ENCODE measurements around the gene SEPTIN8. TPM values are rescaled to one million over a fixed set of nuclear protein-coding genes. Genes with fewer than 3 reads are reported as not detected.

The SEPTIN8 gene
- total RNA-seq, 2 experiments from 2014 or later, result 35.1 to 35.3 TPM

DNA sequence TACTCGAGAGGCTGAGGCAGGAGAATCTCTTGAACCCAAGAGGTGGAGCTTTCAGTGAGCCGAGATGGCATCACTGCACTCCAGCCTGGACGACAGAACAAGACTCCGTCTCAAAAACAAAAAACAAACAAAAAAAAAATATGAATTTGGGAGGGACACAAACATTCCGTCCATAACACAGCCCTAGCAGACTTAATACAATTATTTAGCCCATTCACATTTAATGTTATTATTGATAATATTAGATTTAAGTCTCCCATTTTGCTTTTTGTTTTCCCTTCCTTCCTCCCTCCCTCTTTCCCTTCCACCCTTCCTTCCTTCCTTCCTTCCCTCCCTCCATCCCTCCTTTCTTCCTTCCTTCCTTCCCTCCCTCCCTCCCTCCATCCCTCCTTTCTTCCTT is 34.4 kb downstream of the SEPTIN8 start:
- H3K27ac Mint-ChIP-seq, result no peak overlapping the region
- POLR2A ChIA-PET, result no interaction called here
- peaks cover 15% of the 10 kb centered on the region for H3K4me1 Mint-ChIP-seq (ENCODE audit: low read depth)
- no peak for DNase-seq
- H3K9me3 Mint-ChIP-seq (ENCODE audit: insufficient read depth), result no peaks in the 10 kb centered on the region
- H3K27me3 Mint-ChIP-seq (ENCODE audit: low read depth), result peaks cover 13% of the 10 kb centered on the region
- H3K4me3 Mint-ChIP-seq, result no peak overlapping the region
- H3K36me3 Mint-ChIP-seq (ENCODE audit: low read depth), result no peaks in the 10 kb centered on the region
- no peak for ATAC-seq
- CTCF ChIA-PET, result no interaction called here

DNA sequence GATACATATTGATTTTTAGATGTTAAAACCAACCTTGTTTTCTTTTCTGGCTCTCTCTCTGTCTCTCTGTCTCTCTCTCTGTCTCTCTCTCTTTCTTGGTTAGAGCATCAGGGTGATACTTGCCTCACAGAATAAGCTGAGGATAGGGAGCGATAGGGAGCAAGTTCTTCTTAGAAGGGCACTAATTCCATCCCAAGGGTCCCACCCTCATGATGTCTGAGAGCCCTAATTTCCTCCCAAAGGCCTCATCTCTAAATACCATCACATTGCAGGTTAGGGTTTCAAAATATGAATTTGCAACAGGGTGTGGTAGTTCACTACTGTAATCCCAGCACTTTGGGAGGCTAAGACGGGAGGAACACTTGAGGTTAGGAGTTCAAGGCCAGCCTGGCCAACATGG is 34.9 kb downstream of the SEPTIN8 start:
- Mint-ChIP-seq H3K4me3 (no peak overlapping the region), H3K36me3 (ENCODE audit: low read depth) (no peaks in the 10 kb centered on the region)

DNA sequence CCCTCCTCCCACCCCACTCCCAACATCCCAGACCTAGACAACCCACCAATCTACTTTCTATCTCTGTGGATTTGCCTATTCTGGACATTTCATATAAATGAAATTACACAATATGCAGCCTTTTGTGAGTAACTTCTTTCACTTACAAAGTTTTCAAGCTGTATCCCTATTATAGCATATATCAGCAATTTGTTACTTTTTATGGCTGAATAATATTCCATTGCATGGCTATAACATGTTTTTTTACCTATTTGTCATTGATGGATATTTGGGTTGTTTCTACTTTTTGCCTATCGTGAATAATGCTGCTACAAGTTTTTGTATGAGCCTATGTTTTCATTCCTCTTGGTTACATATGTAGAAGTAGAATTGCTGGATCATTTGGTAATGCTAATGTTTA is 37.8 kb downstream of the SEPTIN8 start:
- peaks cover 35% of the 10 kb centered on the region for H3K4me1 Mint-ChIP-seq (ENCODE audit: low read depth)
- H3K27ac Mint-ChIP-seq, result no peak overlapping the region
- peaks cover 9% of the 10 kb centered on the region for H3K27me3 Mint-ChIP-seq (ENCODE audit: low read depth)
- DNase-seq (no peak), ATAC-seq (no peak)
- H3K9me3 Mint-ChIP-seq (ENCODE audit: insufficient read depth), result no peaks in the 10 kb centered on the region
- CTCF ChIA-PET, result interaction anchor here (1.9 to 5.4 kb wide), 2 partner anchors 8 to 213 kb away, joined by 4 to 33 read pairs; partner anchors contain the start of gene CCNI2
- no peak overlapping the region for H3K4me3 Mint-ChIP-seq
- H3K36me3 Mint-ChIP-seq (ENCODE audit: low read depth), result no peaks in the 10 kb centered on the region
- POLR2A ChIA-PET, result no interaction called here

More for the DNA sequence above, 34.9 kb downstream of the SEPTIN8 start:
- no peaks in the 10 kb centered on the region for H3K9me3 Mint-ChIP-seq (ENCODE audit: insufficient read depth)
- no peak overlapping the region for H3K27ac Mint-ChIP-seq
- DNase-seq (no peak), ATAC-seq (no peak)
- H3K4me1 Mint-ChIP-seq (ENCODE audit: low read depth), result peaks cover 18% of the 10 kb centered on the region
- ChIA-PET CTCF (no interaction called here), POLR2A (no interaction called here)
- peaks cover 13% of the 10 kb centered on the region for H3K27me3 Mint-ChIP-seq (ENCODE audit: low read depth)

DNA sequence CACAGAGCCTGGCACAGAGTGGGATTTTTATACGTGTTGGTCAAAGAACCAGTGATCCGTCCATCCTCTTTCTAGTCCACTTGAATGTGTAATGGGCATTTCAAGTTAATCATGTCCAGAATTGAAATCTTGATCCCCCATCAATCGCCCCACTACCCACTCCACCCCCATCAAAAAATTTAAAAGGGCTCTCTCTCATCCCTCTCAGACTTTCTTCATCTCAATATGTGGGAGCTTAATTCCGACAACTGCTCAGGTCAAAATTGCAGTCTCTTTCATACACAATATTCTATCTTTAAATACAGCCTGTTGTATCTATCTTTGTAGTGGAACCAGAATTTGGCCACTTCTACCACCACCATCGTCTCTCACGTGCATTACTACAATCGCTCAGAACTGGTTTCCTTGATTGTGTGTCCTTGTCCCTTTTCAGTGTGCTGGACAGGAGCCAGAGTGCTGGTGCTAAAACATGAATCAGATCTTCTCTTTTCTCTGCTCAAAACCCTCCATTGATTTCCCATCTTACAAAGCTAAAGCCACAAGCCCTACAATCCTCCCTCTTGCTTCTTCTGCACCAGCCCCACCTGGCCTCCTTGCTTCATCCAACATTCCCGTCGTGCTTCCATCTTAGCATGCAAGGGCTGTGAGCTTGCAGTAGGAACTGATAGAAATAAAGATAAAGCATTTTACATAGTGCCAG is 38.9 kb downstream of the SEPTIN8 start:
- Mint-ChIP-seq H3K9me3 (ENCODE audit: insufficient read depth) (no peaks in the 10 kb centered on the region), H3K4me1 (ENCODE audit: low read depth) (peaks cover 37% of the 10 kb centered on the region), H3K27me3 (ENCODE audit: low read depth) (peaks cover 9% of the 10 kb centered on the region), H3K36me3 (ENCODE audit: low read depth) (peaks cover 4% of the 10 kb centered on the region), H3K4me3 (peak overlapping the region; percentile 86), H3K27ac (peak overlapping the region; percentile 79)
- no peak for ATAC-seq
- ChIA-PET CTCF (interaction anchor here (0.6 to 5.4 kb wide), 17 partner anchors 9 to 232 kb away, joined by 3 to 33 read pairs (median 4); partner anchors contain the start of gene CCNI2), POLR2A (interaction anchor here (0.6 to 2.7 kb wide), 12 partner anchors 9 to 313 kb away, joined by 3 to 26 read pairs (median 3); partner anchors contain the start of genes CCNI2, HSPA4, IRF1 and SEPTIN8)
- no peak for DNase-seq

DNA sequence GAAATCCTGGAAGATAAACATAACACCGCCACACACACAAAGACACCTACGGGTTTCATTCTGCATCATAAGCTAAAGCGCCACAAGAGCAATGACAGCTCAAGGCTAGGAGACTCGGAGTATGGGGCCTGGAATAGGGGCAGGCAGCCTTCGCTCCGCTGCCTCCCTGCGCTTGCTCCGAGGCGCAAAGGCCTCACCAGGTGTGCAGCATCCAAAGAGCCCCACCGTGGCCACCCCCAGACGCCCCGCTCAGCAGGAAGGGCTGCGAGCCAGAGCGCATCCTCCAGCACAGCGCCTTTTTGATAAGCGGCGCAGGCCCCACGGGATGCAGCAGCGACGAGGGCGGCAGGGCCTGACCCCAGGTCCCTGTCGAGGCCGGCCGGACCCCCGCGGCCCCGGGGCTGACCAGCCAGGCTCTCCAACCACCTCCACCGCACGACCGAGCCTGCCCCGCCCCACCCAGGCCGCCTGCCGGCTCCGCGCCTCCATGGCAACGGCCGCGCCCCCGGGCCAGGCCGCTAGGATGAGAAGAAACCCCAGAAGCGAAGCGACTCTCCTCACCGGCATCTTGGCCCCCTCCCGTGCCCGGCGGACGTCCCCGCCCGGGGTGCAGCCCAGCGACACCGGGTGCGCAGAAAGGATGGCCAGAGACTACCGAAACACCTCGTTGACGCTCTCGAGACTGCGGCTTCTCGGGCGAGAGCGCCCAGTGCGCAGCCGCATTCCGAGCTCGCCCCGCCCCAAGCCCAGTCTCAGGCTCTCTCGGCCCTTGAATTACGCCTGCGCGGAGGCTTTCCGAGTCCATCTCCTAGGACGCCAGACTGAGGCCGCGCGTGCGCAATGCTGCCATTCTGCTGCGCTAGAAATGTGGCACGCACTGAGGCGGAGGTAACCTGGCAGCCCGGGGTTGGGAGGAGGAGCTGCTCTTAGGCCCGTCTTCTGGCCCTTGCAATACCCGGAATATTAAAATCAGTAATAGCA is 39.9 kb downstream of the SEPTIN8 start, which contains the start of gene KIF3A:
KIF3A (minus strand) TSS at position 694 of the 981 bp plus-strand sequence; CDS start at position 567, 127 bp downstream.
- CTCF ChIA-PET, result interaction anchor here (0.7 to 5.4 kb wide), 20 partner anchors 9 to 368 kb away, joined by 3 to 33 read pairs (median 4); partner anchors contain the start of gene CCNI2
- peak within 1 kb of the TSS; percentile 79 for H3K27ac Mint-ChIP-seq
- H3K4me1 Mint-ChIP-seq (ENCODE audit: low read depth), result peaks cover 37% of the 10 kb centered on the region
- no peaks in the 10 kb centered on the region for H3K9me3 Mint-ChIP-seq (ENCODE audit: insufficient read depth)
- peak within 1 kb of the TSS; percentile 86 for H3K4me3 Mint-ChIP-seq
- ATAC-seq (peak; percentile 94), DNase-seq (peak; percentile 99)
- POLR2A ChIA-PET, result interaction anchor here (0.5 to 2.7 kb wide), 12 partner anchors 8 to 314 kb away, joined by 3 to 26 read pairs (median 3); partner anchors contain the start of genes CCNI2, HSPA4, IRF1 and SEPTIN8
- peaks cover 8% of the 10 kb centered on the region for H3K27me3 Mint-ChIP-seq (ENCODE audit: low read depth)
- H3K36me3 Mint-ChIP-seq (ENCODE audit: low read depth), result peaks cover 6% of the 10 kb centered on the region

DNA sequence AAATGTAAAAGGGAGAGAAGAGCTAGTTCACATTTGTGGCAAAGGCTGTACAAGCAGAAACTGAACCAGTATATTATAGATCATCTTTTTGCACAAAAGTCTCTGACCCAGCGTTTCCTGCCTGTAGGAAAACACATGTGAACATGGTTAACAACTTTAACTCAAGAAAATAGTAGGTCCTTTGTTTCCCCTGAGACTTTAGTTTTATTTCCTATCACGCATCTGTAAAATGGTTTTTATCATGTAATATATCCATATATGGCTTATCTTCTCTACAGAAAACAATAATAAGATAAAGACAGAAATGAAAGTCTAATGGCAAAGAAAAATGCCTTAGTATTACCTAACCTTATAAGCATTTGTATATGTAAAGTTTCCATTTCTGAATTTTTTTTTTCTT is 42.4 kb downstream of the SEPTIN8 start:
- H3K4me1 Mint-ChIP-seq (ENCODE audit: low read depth), result peaks cover 37% of the 10 kb centered on the region
- no peak overlapping the region for H3K27ac Mint-ChIP-seq
- DNase-seq (no peak), ATAC-seq (no peak)
- peaks cover 2% of the 10 kb centered on the region for H3K27me3 Mint-ChIP-seq (ENCODE audit: low read depth)
- POLR2A ChIA-PET, result no interaction called here
- H3K9me3 Mint-ChIP-seq (ENCODE audit: insufficient read depth), result no peaks in the 10 kb centered on the region
- H3K4me3 Mint-ChIP-seq, result no peak overlapping the region
- H3K36me3 Mint-ChIP-seq (ENCODE audit: low read depth), result peaks cover 11% of the 10 kb centered on the region
- CTCF ChIA-PET, result interaction anchor here (1.2 to 5.4 kb wide), 4 partner anchors 13 to 85 kb away, joined by 4 to 33 read pairs (median 6); partner anchors contain the start of gene CCNI2

DNA sequence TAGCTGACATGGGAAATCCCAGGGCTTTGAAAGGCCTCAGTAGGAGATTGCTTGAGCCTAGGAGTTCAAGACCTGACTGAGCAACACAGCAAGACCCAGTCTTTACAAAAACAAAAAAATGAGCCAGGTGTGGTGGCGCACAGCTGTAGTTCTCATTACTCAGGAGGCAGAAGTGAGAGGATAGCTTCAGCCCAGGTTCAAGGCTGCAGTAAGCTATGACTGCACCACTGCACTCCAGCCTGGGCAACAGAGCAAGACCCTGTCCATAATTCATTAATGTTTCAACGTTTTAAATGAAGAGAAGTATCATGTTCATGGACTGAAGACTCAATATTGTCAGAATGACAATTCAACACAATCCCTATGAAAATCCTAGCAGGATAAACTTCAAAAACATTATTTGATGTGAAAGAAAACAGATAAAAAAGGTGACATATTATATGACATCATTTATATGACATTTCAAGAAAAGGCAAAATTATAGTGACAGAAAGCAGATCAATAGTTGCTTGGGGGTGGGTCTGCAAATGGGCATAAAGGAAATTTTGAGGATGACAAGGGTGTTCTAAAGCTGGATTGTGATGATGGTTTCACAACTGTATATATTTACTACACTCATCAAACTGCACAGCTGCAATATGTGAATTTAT is 43.4 kb downstream of the SEPTIN8 start:
- DNase-seq (no peak), ATAC-seq (no peak)
- Mint-ChIP-seq H3K4me3 (no peak overlapping the region), H3K4me1 (ENCODE audit: low read depth) (peaks cover 35% of the 10 kb centered on the region), H3K27ac (no peak overlapping the region), H3K27me3 (ENCODE audit: low read depth) (no peaks in the 10 kb centered on the region), H3K36me3 (ENCODE audit: low read depth) (peaks cover 13% of the 10 kb centered on the region), H3K9me3 (ENCODE audit: insufficient read depth) (no peaks in the 10 kb centered on the region)
- POLR2A ChIA-PET, result interaction anchor here (0.6 kb wide), 1 partner anchor 1137 kb away, joined by 3 read pairs; no protein-coding TSS in a partner anchor
- CTCF ChIA-PET, result interaction anchor here (0.6 to 5.4 kb wide), 6 partner anchors 14 to 228 kb away, joined by 3 to 33 read pairs (median 4); partner anchors contain the start of gene CCNI2

DNA sequence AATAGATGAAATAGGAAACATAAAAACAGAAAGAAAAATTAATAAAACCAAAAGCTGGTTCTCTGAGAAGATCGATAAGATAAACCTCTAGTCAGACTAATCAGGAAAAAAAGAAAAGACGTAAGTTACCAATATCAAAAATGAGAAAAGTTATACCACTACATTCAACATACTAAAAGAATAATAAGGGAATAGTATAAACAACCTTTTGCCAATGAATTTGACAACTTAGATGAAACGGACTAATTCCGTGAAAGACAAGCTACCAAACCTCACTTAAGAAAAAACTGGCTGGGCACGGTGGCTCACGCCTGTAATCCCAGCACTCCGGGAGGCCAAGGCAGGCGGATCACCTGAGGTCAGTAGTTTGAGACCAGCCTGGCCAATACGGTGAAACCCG is 47.1 kb downstream of the SEPTIN8 start:
- Mint-ChIP-seq H3K27me3 (ENCODE audit: low read depth) (no peaks in the 10 kb centered on the region), H3K27ac (no peak overlapping the region), H3K9me3 (ENCODE audit: insufficient read depth) (no peaks in the 10 kb centered on the region), H3K4me1 (ENCODE audit: low read depth) (peaks cover 5% of the 10 kb centered on the region), H3K36me3 (ENCODE audit: low read depth) (peaks cover 25% of the 10 kb centered on the region), H3K4me3 (no peak overlapping the region)
- CTCF ChIA-PET, result interaction anchor here (0.9 kb wide), 1 partner anchor 202 kb away, joined by 5 read pairs; no protein-coding TSS in a partner anchor
- DNase-seq, result no peak
- POLR2A ChIA-PET, result no interaction called here
- no peak for ATAC-seq

DNA sequence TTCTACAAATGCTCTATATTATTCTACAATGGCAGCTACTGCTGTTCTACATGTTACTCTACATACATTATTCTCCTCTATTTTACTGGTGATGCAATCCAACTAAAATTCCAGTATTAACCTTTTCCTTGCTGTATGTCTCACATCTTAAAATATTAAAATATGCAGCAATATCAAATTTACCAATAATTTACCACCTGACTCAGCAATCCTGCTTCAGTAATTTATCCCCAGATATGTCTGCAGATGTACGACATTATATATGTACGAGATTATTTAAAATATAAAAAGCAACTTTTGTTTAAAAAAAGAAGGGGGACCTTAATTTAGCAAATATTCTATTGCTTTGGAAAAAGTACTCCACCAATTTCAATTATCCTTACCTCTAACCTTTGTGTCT is 51.3 kb downstream of the SEPTIN8 start:
- no peaks in the 10 kb centered on the region for H3K27me3 Mint-ChIP-seq (ENCODE audit: low read depth)
- DNase-seq, result no peak
- H3K9me3 Mint-ChIP-seq (ENCODE audit: insufficient read depth), result no peaks in the 10 kb centered on the region
- H3K27ac Mint-ChIP-seq, result no peak overlapping the region
- ATAC-seq, result no peak
- H3K36me3 Mint-ChIP-seq (ENCODE audit: low read depth), result peaks cover 35% of the 10 kb centered on the region
- H3K4me1 Mint-ChIP-seq (ENCODE audit: low read depth), result peaks cover 1% of the 10 kb centered on the region
- no peak overlapping the region for H3K4me3 Mint-ChIP-seq
- ChIA-PET POLR2A (no interaction called here), CTCF (interaction anchor here (1.1 to 2.0 kb wide), 3 partner anchors 10 to 22 kb away, joined by 3 to 11 read pairs (median 4); partner anchors contain the start of gene CCNI2)

DNA sequence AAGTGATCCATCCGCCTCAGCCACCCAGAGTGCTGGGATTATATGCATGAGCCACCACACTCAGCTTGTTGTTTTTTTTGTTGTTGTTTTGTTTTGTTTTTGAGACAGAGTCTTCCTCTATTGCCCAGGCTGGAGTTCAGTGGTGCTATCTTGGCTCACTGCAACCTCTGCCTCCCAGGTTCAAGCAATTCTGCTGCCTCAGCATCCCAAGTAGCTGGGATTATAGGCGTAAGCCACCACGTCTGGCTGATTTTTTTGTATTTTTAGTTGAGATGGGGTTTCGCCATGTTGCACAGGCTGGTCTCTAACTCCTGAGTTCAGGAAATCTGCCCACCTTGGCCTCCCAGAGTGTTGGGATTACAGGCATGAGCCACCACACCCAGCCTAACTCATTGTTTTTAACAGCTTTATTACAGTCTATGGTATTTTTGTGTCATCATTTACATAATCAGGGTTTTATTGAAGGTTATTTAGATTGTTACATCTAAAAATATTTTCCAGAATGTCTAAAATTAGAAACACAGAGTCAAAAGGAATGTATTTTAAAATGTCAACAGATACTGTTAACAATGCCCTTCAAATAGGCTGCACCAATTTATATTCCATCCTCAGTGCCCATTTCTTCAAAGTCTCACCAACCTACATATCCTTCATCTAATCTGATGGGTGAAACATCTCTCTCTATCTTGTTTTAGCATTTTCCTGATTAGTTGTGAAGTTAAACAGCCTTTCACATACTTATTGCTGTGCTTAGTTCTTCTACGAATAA is 58.3 kb downstream of the SEPTIN8 start:
- ATAC-seq (no peak), DNase-seq (no peak)
- POLR2A ChIA-PET, result interaction anchor here (0.7 kb wide), 1 partner anchor 174 kb away, joined by 6 read pairs; no protein-coding TSS in a partner anchor
- H3K27ac Mint-ChIP-seq, result no peak overlapping the region
- no peak overlapping the region for H3K4me3 Mint-ChIP-seq
- no peaks in the 10 kb centered on the region for H3K9me3 Mint-ChIP-seq (ENCODE audit: insufficient read depth)
- no peaks in the 10 kb centered on the region for H3K27me3 Mint-ChIP-seq (ENCODE audit: low read depth)
- peaks cover 16% of the 10 kb centered on the region for H3K4me1 Mint-ChIP-seq (ENCODE audit: low read depth)
- peaks cover 29% of the 10 kb centered on the region for H3K36me3 Mint-ChIP-seq (ENCODE audit: low read depth)
- CTCF ChIA-PET, result interaction anchor here (1.4 kb wide), 1 partner anchor 16 kb away, joined by 4 read pairs; no protein-coding TSS in a partner anchor
